Measurements from ENCODE around the gene NAA35.
"Not testable (repeated sequence)": the region's sequence is repeated elsewhere in the genome, so short reads cannot be mapped to it uniquely, and the experiment has no call there.

Gene NAA35

DNA sequence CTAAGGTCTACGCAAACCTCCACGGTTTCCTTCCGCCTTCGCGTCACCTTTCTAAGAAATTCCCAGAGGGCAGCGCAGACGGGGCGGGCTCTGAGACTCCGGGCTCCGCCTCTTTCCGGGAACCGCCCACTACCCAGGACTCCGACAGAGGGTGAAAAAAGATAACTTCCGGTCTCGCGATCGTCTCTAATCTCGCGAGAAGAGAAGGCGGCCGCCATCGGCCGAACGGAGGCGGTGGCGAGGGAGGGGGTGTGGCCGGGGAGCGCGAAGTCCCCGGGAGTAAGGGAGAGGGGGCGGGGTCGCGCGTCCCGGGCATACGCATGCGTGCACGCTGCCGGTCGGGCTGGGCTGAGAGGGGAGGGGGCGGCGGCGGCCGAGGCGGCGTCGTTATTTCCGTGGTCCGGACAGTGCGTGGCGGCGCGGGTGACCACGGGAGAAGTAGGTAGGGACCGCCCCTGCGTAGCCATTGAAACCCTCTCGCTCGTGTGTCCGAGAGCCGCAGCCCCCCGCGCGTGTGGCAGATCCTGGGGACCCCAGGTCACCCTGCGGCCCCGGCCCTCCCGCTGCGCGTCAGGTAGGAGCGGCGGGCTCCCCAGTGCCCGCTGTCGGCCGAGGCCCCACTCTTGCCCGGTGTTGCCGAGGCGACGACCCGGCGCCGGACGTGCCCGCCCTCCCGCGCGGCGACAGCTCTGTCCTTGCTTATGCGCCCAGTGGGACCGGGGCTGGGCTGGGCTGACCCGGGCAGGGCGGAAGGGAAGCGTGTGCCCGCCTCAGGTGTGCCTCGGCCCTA is at the start of gene NAA35:
NAA35 (plus strand) TSS at position 315 of the 790 bp plus-strand sequence. CDS start 1,014 bp downstream, outside the sequence.
- in situ Hi-C loops (cut with MboI; ENCODE audit: low sequenced_read_pairs), result no loop called here

DNA sequence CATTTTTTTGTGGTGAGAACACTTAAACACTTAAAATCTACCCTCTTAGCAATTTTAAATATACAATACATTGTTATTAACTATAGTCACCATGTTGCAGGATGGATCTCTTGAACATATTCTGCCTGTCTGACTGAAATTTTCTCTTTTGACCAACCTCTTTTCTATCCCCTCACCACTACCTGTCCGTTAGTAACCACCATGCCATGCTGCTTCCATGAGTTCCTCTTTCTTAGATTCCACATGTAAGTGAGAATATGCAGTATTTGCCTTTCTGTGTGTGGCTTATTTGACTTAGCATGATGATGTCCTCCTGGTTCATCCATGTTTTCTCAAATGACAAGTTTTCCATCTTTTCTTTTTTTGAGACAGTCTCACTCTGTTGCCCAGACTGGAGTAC is 48.5 kb upstream of the NAA35 start:
- in situ Hi-C loops (cut with MboI; ENCODE audit: low sequenced_read_pairs), result no loop called here

- in situ Hi-C loops (cut with MboI; ENCODE audit: low sequenced_read_pairs), result no loop called here
Measured at GRCh38 chr9:85895685-85896084, 45.3 kb upstream of the NAA35 start.

GRCh38 chr9:85897848-85898247 is 43.1 kb upstream of the NAA35 start:
- in situ Hi-C loops (cut with MboI; ENCODE audit: low sequenced_read_pairs), result no loop called here

- in situ Hi-C loops (cut with MboI; ENCODE audit: low sequenced_read_pairs), result no loop called here
Measured at GRCh38 chr9:85898332-85898731, 42.6 kb upstream of the NAA35 start.

DNA sequence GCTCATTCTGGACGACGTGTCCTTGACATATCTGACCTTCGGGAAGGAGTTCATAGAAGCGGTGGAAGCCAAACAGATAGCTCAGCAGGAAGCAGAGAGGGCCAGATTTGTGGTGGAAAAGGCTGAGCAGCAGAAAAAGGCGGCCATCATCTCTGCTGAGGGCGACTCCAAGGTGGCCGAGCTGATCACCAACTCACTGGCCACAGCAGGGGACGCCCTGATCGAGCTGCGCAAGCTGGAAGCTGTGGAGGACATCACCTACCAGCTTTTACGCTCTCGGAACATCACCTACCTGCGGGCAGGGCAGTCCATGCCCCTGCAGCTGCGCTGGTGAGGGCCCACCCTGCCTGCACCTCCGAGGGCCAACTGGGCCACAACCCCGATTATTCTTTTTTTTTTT is 41.6 kb upstream of the NAA35 start:
- in situ Hi-C loops (cut with MboI; ENCODE audit: low sequenced_read_pairs), result no loop called here

DNA sequence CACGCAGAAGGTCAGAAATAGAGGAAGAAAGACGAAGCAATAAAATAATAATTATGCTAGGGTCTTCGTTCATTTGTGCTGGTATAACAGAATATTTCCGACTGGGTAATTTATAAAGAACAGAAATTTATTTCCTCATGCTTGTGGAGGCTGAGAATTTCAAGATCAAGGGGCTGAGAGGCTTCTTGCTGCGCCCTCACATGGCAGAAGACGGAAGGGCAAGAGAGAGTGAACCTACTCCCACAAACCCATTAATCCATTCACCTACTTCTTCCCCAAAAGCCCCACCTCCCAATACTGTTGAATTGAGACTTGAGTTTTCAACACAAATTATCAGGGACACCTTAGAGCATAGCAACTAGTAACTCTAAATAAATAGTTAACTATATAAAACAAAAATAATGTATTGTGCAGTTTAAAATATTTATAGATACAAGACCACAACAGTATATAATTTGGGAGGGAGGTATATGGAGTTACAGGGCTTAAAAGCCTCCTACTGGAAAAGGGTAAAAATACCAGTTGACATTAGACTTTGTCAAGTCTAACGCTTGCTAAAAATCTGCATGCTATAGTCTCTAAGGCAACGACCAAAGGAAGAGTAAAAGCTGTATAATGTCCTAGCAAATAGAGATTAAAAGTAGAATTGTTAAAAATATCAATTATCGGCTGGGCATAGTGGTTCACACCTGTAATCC is 40.3 kb upstream of the NAA35 start:
- in situ Hi-C loops (cut with MboI; ENCODE audit: low sequenced_read_pairs), result no loop called here

DNA sequence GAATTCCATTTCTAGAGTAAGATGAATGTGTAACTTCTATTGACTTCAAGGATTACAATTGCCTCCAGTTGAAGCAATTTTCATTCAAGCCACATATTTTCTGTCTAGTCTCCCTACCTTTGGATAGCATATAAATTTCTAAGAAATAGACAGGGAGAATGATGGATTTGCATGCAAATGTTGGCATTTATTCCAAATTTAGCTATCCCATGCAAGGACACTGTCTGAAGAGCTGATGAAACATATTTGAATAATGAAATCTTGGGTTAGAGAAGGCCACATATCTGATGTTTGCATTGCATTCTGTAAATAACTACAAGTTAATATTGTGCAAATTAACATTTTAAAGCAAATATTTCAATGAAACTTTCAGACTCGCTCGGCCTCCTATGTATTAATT is 36.0 kb upstream of the NAA35 start:
- in situ Hi-C loops (cut with MboI; ENCODE audit: low sequenced_read_pairs), result no loop called here

- in situ Hi-C loops (cut with MboI; ENCODE audit: low sequenced_read_pairs), result no loop called here
Measured at GRCh38 chr9:85905957-85906356, 35.0 kb upstream of the NAA35 start.

GRCh38 chr9:85909390-85909789 is 31.6 kb upstream of the NAA35 start:
- in situ Hi-C loops (cut with MboI; ENCODE audit: low sequenced_read_pairs), result no loop called here

- in situ Hi-C loops (cut with MboI; ENCODE audit: low sequenced_read_pairs), result no loop called here
Measured at GRCh38 chr9:85914108-85914507, 26.8 kb upstream of the NAA35 start.

GRCh38 chr9:85917756-85918155 is 23.2 kb upstream of the NAA35 start:
- in situ Hi-C loops (cut with MboI; ENCODE audit: low sequenced_read_pairs), result no loop called here

GRCh38 chr9:85925493-85925892 is 15.5 kb upstream of the NAA35 start:
- in situ Hi-C loops (cut with MboI; ENCODE audit: low sequenced_read_pairs), result no loop called here

- in situ Hi-C loops (cut with MboI; ENCODE audit: low sequenced_read_pairs), result no loop called here
Measured at GRCh38 chr9:85927076-85927475, 13.9 kb upstream of the NAA35 start.

- in situ Hi-C loops (cut with MboI; ENCODE audit: low sequenced_read_pairs), result no loop called here
Measured at GRCh38 chr9:85931495-85931894, 9.5 kb upstream of the NAA35 start.

DNA sequence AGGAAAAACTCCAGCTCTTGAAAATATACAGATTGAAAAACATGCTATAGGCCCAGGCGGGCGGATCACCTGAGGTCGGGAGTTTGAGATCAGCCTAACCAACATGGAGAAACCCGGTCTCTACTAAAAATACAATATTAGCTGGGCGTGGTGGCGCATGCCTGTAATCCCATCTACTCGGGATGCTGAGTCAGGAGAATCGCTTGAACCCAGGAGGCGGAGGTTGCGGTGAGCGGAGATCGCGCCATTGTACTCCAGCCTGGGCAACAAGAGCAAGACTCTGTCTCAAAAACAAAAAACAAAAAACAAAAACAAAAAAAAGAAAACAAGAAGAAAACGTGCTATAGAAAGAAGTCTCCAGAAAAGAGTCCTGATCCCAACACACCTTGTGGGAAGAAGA is 5.0 kb upstream of the NAA35 start:
- in situ Hi-C loops (cut with MboI; ENCODE audit: low sequenced_read_pairs), result not testable (repeated sequence)

GRCh38 chr9:85940275-85940831 is 593 bp upstream of the NAA35 start:
- in situ Hi-C loops (cut with MboI; ENCODE audit: low sequenced_read_pairs), result no loop called here

DNA sequence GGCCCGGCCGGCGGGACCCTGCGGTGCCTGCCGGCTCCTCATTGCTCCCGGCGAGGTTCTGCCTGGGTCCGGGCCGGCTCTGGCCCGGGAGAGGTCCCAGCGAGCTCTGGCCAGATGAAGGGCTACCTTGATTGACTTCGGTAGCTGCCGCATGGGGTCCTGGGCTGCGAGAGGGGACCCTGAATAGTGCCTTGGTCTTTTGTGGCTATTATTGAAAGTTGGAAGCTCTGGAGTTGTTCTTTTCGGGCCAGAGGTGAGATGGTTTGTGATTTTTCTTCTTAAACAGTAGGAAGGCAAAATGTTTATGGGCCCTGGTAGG is 635 bp downstream of the NAA35 start:
- in situ Hi-C loops (cut with MboI; ENCODE audit: low sequenced_read_pairs), result no loop called here

- in situ Hi-C loops (cut with MboI; ENCODE audit: low sequenced_read_pairs), result no loop called here
Measured at GRCh38 chr9:85941966-85942912, 1.3 kb downstream of the NAA35 start.

DNA sequence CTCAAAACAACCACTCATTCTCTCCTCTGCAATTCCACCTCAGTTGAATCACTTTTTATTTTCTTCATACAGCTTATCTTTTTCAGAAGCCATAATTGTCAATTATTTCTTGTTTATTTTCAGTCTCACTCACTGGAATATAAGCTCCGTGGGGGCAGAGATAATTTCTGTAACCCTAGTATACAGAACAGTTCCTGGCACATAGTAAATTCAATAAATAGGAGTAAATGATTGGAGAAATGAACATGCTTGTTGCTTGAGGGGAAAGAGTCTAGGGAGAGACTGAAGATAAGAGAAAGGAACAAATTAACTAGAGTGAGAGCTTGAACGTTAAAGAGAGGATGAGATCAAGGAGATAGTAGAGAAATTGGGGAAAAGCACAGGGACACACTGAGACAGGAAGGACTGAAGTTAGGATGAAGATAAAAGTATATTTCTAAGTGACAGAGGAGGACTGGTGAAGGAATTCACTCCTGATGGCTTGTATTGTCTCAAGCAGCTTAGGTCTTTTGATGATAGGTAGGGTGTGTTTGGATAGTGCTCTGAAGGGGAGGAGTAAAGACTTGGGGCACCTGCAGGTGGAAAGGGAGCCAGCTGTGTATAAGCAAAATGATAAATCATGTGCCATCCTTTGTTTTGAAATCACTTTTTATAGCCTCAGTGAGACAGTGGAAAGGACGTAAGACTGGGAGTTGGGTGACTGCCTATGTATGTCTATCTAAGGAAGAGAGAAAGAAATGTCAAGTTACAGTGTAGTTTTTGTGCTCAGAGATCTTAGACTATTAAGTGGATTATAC is 2.2 kb downstream of the NAA35 start:
- in situ Hi-C loops (cut with MboI; ENCODE audit: low sequenced_read_pairs), result no loop called here

Measured in HL-60/S4 treated with retinoic acid at 250 ng/mL for 4 days and 3 days (cell line).